Measurements from ENCODE around the gene WHAMM. TPM values are rescaled to one million over a fixed set of nuclear protein-coding genes. Genes with fewer than 3 reads are reported as not detected.

Gene WHAMM
- polyA plus RNA-seq, 3 donors, result 3.2 to 4.8 (median 4.5) TPM

GRCh38 chr15:82830427-82831173 is 21.2 kb downstream of the WHAMM start:
- H3K27ac ChIP-seq (ENCODE audit: low read depth, low read length), result no peak overlapping the region
- 81 to 94% (median 86%) methylated on average over 18 of the region's 18 CpGs for WGBS, 3 donors

GRCh38 chr15:82831894-82832600 is 22.6 kb downstream of the WHAMM start:
- 89 to 93% (median 91%) methylated on average over 5 of the region's 5 CpGs for WGBS, 3 donors
- no peak overlapping the region for H3K27ac ChIP-seq (ENCODE audit: low read depth, low read length)

DNA sequence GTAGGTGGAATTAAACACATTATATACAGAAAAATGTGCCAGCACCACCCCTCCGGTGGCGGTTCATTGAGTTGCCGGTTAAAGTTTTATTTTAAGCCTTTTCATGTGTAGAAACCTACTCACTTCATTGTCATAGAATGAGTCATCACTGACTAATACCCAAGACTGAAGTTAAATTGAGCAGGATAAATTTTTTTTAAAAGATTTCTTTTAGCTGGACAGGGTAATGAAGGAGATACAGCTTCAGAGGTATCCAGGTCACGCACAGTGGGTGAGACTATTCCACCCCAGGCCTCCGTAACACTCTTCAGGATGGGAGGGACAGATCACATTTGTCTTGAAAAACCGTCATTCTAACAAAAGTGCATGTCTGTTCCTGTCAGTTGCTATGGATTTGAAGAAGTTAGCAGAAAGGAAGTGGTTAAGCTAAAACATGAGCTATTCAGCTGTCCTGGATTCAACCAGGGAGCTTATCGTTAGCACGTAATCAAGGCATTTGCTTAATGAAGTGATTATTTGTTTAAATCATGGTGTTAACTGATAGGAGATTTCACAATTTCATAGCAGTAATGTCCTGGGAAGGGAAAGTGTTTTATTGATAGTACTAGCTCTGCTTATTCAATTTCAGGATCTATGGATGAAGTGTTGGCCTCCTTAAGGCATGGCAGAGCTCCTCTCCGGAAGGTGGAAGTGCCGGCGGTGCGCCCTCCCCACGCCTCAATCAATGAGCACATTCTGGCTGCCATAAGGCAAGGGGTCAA is 23.4 kb downstream of the WHAMM start:
- 56 to 62% (median 57%) methylated on average over 13 of the region's 13 CpGs for WGBS, 3 donors
- no peak overlapping the region for H3K27ac ChIP-seq (ENCODE audit: low read depth, low read length)

DNA sequence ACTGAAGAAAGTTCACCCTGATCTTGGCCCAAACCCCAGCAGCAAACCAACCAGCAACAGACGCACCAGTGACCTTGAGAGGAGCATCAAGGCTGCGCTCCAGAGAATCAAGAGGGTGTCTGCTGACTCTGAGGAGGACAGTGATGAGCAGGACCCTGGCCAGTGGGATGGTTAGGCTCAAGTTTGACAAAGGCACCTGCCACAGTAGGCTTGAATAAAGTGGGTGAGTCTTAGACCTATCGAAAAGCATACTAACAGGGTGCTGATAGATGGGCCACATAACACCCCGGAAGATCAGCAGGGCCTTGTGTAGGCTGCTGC is 23.9 kb downstream of the WHAMM start:
- WGBS, 3 donors, result 84 to 98% (median 93%) methylated on average over 4 of the region's 4 CpGs
- H3K27ac ChIP-seq (ENCODE audit: low read depth, low read length), result no peak overlapping the region

GRCh38 chr15:82835391-82835917 is 26.0 kb downstream of the WHAMM start:
- 96 to 97% (median 97%) methylated on average over 7 of the region's 7 CpGs for WGBS, 3 donors
- no peak overlapping the region for H3K27ac ChIP-seq (ENCODE audit: low read depth, low read length)

- no peak overlapping the region for H3K27ac ChIP-seq (ENCODE audit: low read depth, low read length)
- WGBS, 3 donors, result 89 to 95% (median 95%) methylated on average over 14 of the region's 14 CpGs
Observed at GRCh38 chr15:82838096-82838735, 28.8 kb downstream of the WHAMM start.

DNA sequence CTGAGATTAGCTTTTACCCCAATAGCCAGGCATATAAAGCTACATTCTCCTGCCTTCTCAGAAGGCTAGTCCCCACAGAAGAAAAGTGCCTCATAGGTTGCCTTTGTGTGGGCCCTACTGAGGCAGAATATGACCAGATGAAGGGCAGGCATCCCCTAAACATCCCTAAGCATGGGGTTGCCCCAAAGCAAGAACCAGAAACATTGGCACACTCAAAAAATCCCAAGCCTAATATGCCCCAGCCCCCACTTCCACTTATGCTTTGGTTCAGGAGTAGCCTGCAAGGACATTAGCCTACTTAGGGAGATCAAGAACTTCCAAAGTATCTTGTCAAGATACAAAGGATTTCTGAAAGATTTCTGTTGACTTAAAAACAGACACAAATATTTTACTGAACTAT is 29.7 kb downstream of the WHAMM start:
- H3K27ac ChIP-seq (ENCODE audit: low read depth, low read length), result no peak overlapping the region

GRCh38 chr15:82840166-82840565 is 30.7 kb downstream of the WHAMM start:
- H3K27ac ChIP-seq (ENCODE audit: low read depth, low read length), result no peak overlapping the region
- 95 to 97% (median 96%) methylated on average over 4 of the region's 4 CpGs for WGBS, 3 donors

DNA sequence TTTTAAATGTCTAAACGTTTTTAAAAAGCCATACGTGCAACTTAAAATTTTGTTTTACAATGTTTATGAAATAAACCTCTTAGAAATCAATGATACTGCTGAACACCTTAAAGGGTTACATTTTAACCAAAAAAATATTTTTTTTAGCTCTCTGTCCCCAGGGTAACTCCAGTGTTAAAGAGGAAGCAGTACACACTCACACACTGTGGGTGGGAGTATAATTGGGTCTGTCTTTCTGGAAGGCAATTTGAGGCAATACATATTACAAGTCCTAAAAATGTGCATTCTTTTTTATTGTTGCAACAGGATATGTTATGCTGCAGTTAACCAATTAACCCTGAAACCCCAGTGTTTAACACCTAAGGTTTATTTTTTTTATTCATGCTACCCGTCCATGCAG is 34.1 kb downstream of the WHAMM start:
- 84 to 93% (median 85%) methylated on average over 3 of the region's 3 CpGs for WGBS, 3 donors

GRCh38 chr15:82845686-82846085 is 36.3 kb downstream of the WHAMM start:
- 68 to 79% (median 74%) methylated on average over 7 of the region's 7 CpGs for WGBS, 3 donors
- H3K27ac ChIP-seq (ENCODE audit: low read depth, low read length), result no peak overlapping the region

More for the DNA sequence above, 34.1 kb downstream of the WHAMM start:
- no peak overlapping the region for H3K27ac ChIP-seq (ENCODE audit: low read depth, low read length)

DNA sequence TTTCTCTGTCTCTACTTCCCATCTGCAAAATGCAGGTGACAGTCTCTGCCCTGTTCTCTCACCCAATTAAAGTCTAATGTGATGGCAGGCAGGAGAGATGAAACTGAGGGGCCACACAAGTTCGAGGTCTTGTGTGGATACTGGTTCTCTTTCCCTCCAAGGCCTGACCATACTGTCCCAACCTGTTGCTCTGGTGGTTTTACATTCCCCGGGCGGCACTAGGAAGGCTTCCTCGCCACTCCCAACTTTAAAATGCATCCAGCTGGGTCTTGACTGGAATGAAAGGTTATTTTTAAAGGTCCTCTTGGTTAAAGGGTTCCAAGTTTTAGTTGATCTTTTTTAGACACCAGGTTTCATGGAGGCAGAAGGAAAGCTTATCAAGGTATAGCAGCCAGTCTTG is 37.2 kb downstream of the WHAMM start:
- H3K27ac ChIP-seq (ENCODE audit: low read depth, low read length), result no peak overlapping the region
- WGBS, 3 donors, result 86 to 97% (median 87%) methylated on average over 4 of the region's 4 CpGs

DNA sequence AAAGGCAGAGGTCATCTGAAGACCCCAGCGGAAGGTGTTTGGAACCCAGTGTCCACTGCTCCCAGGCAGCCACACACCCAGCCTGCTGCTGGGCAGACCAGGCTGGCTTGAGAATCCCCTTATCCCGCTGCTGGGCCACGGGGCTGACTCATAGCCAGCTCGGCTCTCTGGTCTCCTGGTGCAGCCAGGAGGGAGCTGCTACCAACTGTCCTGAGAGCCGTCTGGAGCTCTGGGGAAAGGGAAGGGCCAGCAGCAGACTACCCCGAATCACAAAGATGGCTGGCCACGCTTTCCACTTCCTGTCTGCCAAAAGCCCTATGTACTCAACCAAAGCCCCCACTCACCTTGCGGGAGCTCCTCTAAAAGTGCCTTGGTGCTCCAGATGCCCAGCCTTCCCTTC is 38.3 kb downstream of the WHAMM start:
- H3K27ac ChIP-seq (ENCODE audit: low read depth, low read length), result no peak overlapping the region
- 73 to 82% (median 75%) methylated on average over 7 to 8 of the region's 8 CpGs for WGBS, 3 donors

DNA sequence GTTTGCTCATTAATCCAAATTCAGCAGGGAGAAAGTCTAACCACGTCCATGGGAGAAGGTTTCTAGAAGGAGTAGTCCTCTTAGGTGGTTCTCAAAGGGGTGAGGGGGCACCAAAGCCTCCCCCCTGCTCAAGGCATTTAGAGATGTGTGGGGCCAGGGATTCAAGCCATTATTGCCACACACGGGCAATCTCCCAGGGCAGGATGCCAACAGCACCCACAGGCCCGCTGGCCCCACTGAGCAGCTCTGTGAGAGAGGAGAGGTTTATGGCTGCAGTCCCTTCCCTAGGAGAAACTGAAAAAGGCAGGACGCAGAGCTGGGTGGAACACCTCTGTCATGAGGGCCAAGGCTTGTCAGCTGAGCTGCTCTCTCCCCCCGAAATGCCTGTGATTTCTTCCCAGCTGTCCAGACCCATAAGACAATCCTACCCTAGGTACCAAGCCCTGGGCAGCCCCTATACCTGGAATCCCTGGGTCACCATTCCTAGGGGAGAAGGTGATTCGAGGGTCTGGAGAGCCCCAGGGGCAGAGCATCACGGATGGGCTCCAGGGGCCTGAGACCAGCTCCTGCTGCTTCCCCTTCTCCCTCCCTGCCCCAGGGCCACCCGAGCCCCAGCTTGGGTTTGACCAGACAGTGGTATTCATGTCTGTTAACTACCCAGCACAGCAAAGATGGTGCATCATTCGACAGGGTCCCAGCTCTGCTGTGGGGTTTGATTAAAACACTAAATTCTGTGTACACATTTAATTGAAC is 39.0 kb downstream of the WHAMM start:
- no peak overlapping the region for H3K27ac ChIP-seq (ENCODE audit: low read depth, low read length)
- WGBS, 3 donors, result 71 to 80% (median 79%) methylated on average over 9 of the region's 9 CpGs

DNA sequence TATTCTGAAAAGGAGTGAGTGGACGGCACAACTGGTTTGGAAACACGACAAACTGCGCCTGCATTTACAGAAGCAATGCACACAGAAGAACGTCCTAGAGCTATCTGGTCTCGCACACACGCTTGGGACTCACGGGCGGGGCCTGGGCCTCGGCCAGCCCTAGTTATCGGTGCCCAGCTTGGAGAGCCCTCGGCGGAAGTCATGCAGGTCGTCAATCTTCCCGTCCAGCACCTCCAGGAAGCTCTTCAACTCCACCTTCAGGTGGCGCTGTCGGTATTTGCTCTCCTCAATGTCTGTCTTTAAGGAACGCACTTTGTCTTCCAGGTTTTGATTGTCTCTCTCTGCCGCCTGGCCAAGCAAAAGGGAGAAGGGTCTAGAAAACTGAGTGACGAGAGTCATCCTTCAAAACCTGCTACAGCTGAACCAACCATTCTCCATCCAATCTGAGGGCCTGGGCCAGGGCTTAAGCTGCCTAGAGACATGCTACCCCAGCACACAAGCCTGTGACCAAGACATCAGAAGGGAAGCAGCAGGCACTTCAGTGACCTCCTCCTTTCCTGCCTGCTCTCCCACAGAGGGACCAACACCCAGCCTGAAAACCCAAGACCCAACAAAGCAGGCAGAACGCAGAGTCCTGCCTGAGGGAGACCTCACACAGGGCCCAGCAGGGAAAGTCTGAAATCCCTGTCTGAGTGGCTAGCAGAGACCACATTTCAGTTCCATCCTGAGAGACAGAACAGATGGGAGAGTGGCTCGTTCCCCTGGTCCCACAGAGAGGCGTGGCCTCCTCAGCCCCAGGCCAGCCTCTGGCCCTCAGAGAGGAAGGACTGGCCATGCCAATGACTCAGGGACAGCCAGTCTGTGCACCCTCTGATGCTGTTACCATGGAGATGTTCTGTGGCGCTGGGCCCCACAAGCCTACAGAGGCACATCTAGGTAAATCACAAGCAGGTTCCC is 40.4 kb downstream of the WHAMM start:
- WGBS, 3 donors, result 17 to 23% (median 19%) methylated on average over 23 of the region's 23 CpGs
- H3K27ac ChIP-seq (ENCODE audit: low read depth, low read length), result no peak overlapping the region

- no peak overlapping the region for H3K27ac ChIP-seq (ENCODE audit: low read depth, low read length)
- 58 to 77% (median 63%) methylated on average over 7 of the region's 7 CpGs for WGBS, 3 donors
Observed at GRCh38 chr15:82850731-82851130, 41.3 kb downstream of the WHAMM start.

GRCh38 chr15:82851306-82851850 is 42.0 kb downstream of the WHAMM start:
- WGBS, 3 donors, result 80 to 88% (median 84%) methylated on average over 14 of the region's 14 CpGs

More at GRCh38 chr15:82851306-82851850, 42.0 kb downstream of the WHAMM start:
- no peak overlapping the region for H3K27ac ChIP-seq (ENCODE audit: low read depth, low read length)

Data from adipose tissue (tissue), 3 donors.